Occipital lobe (tissue), 2 donors: ENCODE data around the gene MUC20. TPM values are rescaled to one million over a fixed set of nuclear protein-coding genes. Genes with fewer than 3 reads are reported as not detected.
"Not testable (repeated sequence)": the region's sequence is repeated elsewhere in the genome, so short reads cannot be mapped to it uniquely, and the experiment has no call there.

Experiments
- DNase-seq: peaks from one replicate; lab custom pipeline; 2025; lab: John Stamatoyannopoulos, UW
- total RNA-seq: library from RNA; depleted of rRNA; stranded (reverse); fragments of >200 nt; gene quantifications from one replicate; pipeline ENCODE4 v1.2.3, GENCODE V29; 2014

The MUC20 gene
- total RNA-seq: 1.9 TPM

GRCh38 chr3:195720831-195721506, at the start of gene MUC20:
Gene MUC20 (plus strand): TSS chr3:195720978. CDS start chr3:195721008, 30 bp downstream.
- DNase-seq: not testable (repeated sequence)

- DNase-seq: not testable (repeated sequence)
Observed at GRCh38 chr3:195671283-195671682, 49.5 kb upstream of the MUC20 start.

- DNase-seq: not testable (repeated sequence)
Observed at GRCh38 chr3:195673711-195674110, 47.1 kb upstream of the MUC20 start.

- DNase-seq: not testable (repeated sequence)
Observed at GRCh38 chr3:195678391-195679015, 42.3 kb upstream of the MUC20 start.

GRCh38 chr3:195680690-195681089, 40.1 kb upstream of the MUC20 start:
- DNase-seq: not testable (repeated sequence)

GRCh38 chr3:195681458-195682103, 39.2 kb upstream of the MUC20 start:
- not testable (repeated sequence) for DNase-seq

- not testable (repeated sequence) for DNase-seq
Observed at GRCh38 chr3:195682104-195682742, 38.6 kb upstream of the MUC20 start.

GRCh38 chr3:195683722-195684526, 36.9 kb upstream of the MUC20 start:
- DNase-seq: not testable (repeated sequence)

- not testable (repeated sequence) for DNase-seq
Observed at GRCh38 chr3:195684527-195685257, 36.1 kb upstream of the MUC20 start.

GRCh38 chr3:195686537-195687208, 34.1 kb upstream of the MUC20 start:
- DNase-seq: not testable (repeated sequence)

- not testable (repeated sequence) for DNase-seq
Observed at GRCh38 chr3:195687209-195687760, 33.5 kb upstream of the MUC20 start.

- not testable (repeated sequence) for DNase-seq
Observed at GRCh38 chr3:195688471-195689183, 32.2 kb upstream of the MUC20 start.

- not testable (repeated sequence) for DNase-seq
Observed at GRCh38 chr3:195689184-195690070, 31.4 kb upstream of the MUC20 start.

- DNase-seq: no peak
Observed at GRCh38 chr3:195690951-195691350, 29.8 kb upstream of the MUC20 start.

- not testable (repeated sequence) for DNase-seq
Observed at GRCh38 chr3:195691596-195692353, 29.0 kb upstream of the MUC20 start.

- no peak for DNase-seq
Observed at GRCh38 chr3:195692354-195692685, 28.5 kb upstream of the MUC20 start.

- DNase-seq: no peak
Observed at GRCh38 chr3:195692781-195693427, 27.9 kb upstream of the MUC20 start.
